GM21576 (cell line): ENCODE results near the gene ACTG2.
"Not testable (repeated sequence)": the region's sequence is repeated elsewhere in the genome, so short reads cannot be mapped to it uniquely, and the experiment has no call there.

Experiments used
- ATAC-seq: cut with Tn5 transposase; IDR thresholded peaks from one replicate; pipeline ENCODE4 v1.9.1; 2021; ENCODE audit warnings: mild to moderate bottlenecking, moderate library complexity; ENCODE audit not compliant: unreplicated experiment

The ACTG2 gene

GRCh38 chr2:73892631-73893329 lies at the start of gene ACTG2:
Gene ACTG2, plus strand, starts transcription at chr2:73893008. Its CDS starts 8,304 bp downstream, at chr2:73901312.
- no peak for ATAC-seq

GRCh38 chr2:73844087-73844486 lies 48.7 kb upstream of the ACTG2 start:
- ATAC-seq, result no peak

GRCh38 chr2:73850009-73850408 lies 42.8 kb upstream of the ACTG2 start:
- ATAC-seq, result no peak

GRCh38 chr2:73851274-73851673 lies 41.5 kb upstream of the ACTG2 start:
- ATAC-seq, result no peak

- ATAC-seq, result no peak
These were observed 40.8 kb upstream of the ACTG2 start for GRCh38 chr2:73852020-73852419.

- ATAC-seq, result no peak
These were observed 37.3 kb upstream of the ACTG2 start for GRCh38 chr2:73855526-73855925.

- no peak for ATAC-seq
These were observed 36.6 kb upstream of the ACTG2 start for GRCh38 chr2:73856214-73856613.

- no peak for ATAC-seq
These were observed 32.9 kb upstream of the ACTG2 start for GRCh38 chr2:73859721-73860586.

GRCh38 chr2:73862987-73863386 lies 29.8 kb upstream of the ACTG2 start:
- ATAC-seq, result no peak

- no peak for ATAC-seq
These were observed 24.4 kb upstream of the ACTG2 start for GRCh38 chr2:73868204-73868978.

- ATAC-seq, result no peak
These were observed 22.7 kb upstream of the ACTG2 start for GRCh38 chr2:73870084-73870483.

GRCh38 chr2:73877071-73877802 lies 15.6 kb upstream of the ACTG2 start:
- ATAC-seq, result no peak

- ATAC-seq, result not testable (repeated sequence)
These were observed 14.8 kb upstream of the ACTG2 start for GRCh38 chr2:73877984-73878383.

- no peak for ATAC-seq
These were observed 7.4 kb upstream of the ACTG2 start for GRCh38 chr2:73885406-73885805.

GRCh38 chr2:73886357-73886756 lies 6.5 kb upstream of the ACTG2 start:
- ATAC-seq, result no peak

- not testable (repeated sequence) for ATAC-seq
These were observed 5.0 kb upstream of the ACTG2 start for GRCh38 chr2:73887596-73888353.

GRCh38 chr2:73888388-73888787 lies 4.4 kb upstream of the ACTG2 start:
- ATAC-seq, result no peak

GRCh38 chr2:73889206-73889605 lies 3.6 kb upstream of the ACTG2 start:
- ATAC-seq, result no peak

GRCh38 chr2:73890301-73891092 lies 2.3 kb upstream of the ACTG2 start:
- ATAC-seq, result no peak
